Measurements from ENCODE around the gene CIT.

GRCh38 chr12:119850330-119850729 is 26.8 kb downstream of the CIT start:
- no peak for TF ChIP-seq CTCF (IDR thresholded peaks at IDR 0.05)
- no peak for TF ChIP-seq POLR2A (IDR thresholded peaks at IDR 0.05)

Measured in lower leg skin (tissue), 3 donors.